ENCODE data around the gene CAMK1D.

Gene CAMK1D

GRCh38 chr10:12579954-12580858 is 230.9 kb downstream of the CAMK1D start:
- Histone ChIP-seq H3K9me3 (ENCODE audit: control insufficient read depth, low read length) (no peaks in the 10 kb centered on the region), H3K9ac (ENCODE audit: low read length) (no peak overlapping the region), H3K27me3 (ENCODE audit: control insufficient read depth, insufficient read depth, low read length) (no peaks in the 10 kb centered on the region), H3K4me1 (ENCODE audit: control insufficient read depth, insufficient read depth, low read length) (no peaks in the 10 kb centered on the region), H3K4me3 (ENCODE audit: low read length) (no peak overlapping the region), H3K36me3 (ENCODE audit: control insufficient read depth, insufficient read depth, low read length) (no peaks in the 10 kb centered on the region)

GRCh38 chr10:12583891-12584595 is 234.7 kb downstream of the CAMK1D start:
- H3K4me1 ChIP-seq (ENCODE audit: control insufficient read depth, insufficient read depth, low read length): no peaks in the 10 kb centered on the region

GRCh38 chr10:12586741-12587140 is 237.4 kb downstream of the CAMK1D start:
- H3K4me1 ChIP-seq (ENCODE audit: control insufficient read depth, insufficient read depth, low read length): no peaks in the 10 kb centered on the region

More at GRCh38 chr10:12583891-12584595, 234.7 kb downstream of the CAMK1D start:
- no peak overlapping the region for H3K9ac ChIP-seq (ENCODE audit: low read length)
- H3K4me3 ChIP-seq (ENCODE audit: low read length): no peak overlapping the region
- no peaks in the 10 kb centered on the region for H3K9me3 ChIP-seq (ENCODE audit: control insufficient read depth, low read length)
- no peaks in the 10 kb centered on the region for H3K27me3 ChIP-seq (ENCODE audit: control insufficient read depth, insufficient read depth, low read length)
- no peaks in the 10 kb centered on the region for H3K36me3 ChIP-seq (ENCODE audit: control insufficient read depth, insufficient read depth, low read length)

GRCh38 chr10:12587451-12587888 is 238.1 kb downstream of the CAMK1D start:
- H3K4me1 ChIP-seq (ENCODE audit: control insufficient read depth, insufficient read depth, low read length): no peaks in the 10 kb centered on the region
- H3K4me3 ChIP-seq (ENCODE audit: low read length): no peak overlapping the region

More at GRCh38 chr10:12586741-12587140, 237.4 kb downstream of the CAMK1D start:
- no peak overlapping the region for H3K9ac ChIP-seq (ENCODE audit: low read length)
- no peaks in the 10 kb centered on the region for H3K36me3 ChIP-seq (ENCODE audit: control insufficient read depth, insufficient read depth, low read length)
- no peaks in the 10 kb centered on the region for H3K27me3 ChIP-seq (ENCODE audit: control insufficient read depth, insufficient read depth, low read length)
- H3K4me3 ChIP-seq (ENCODE audit: low read length): no peak overlapping the region
- H3K9me3 ChIP-seq (ENCODE audit: control insufficient read depth, low read length): no peaks in the 10 kb centered on the region

GRCh38 chr10:12588091-12588860 is 238.9 kb downstream of the CAMK1D start:
- Histone ChIP-seq H3K9ac (ENCODE audit: low read length) (no peak overlapping the region), H3K9me3 (ENCODE audit: control insufficient read depth, low read length) (no peaks in the 10 kb centered on the region), H3K4me3 (ENCODE audit: low read length) (no peak overlapping the region), H3K4me1 (ENCODE audit: control insufficient read depth, insufficient read depth, low read length) (no peaks in the 10 kb centered on the region), H3K36me3 (ENCODE audit: control insufficient read depth, insufficient read depth, low read length) (no peaks in the 10 kb centered on the region), H3K27me3 (ENCODE audit: control insufficient read depth, insufficient read depth, low read length) (no peaks in the 10 kb centered on the region)

More at GRCh38 chr10:12587451-12587888, 238.1 kb downstream of the CAMK1D start:
- Histone ChIP-seq H3K9me3 (ENCODE audit: control insufficient read depth, low read length) (no peaks in the 10 kb centered on the region), H3K36me3 (ENCODE audit: control insufficient read depth, insufficient read depth, low read length) (no peaks in the 10 kb centered on the region), H3K27me3 (ENCODE audit: control insufficient read depth, insufficient read depth, low read length) (no peaks in the 10 kb centered on the region), H3K9ac (ENCODE audit: low read length) (no peak overlapping the region)

GRCh38 chr10:12589291-12589690 is 239.9 kb downstream of the CAMK1D start:
- Histone ChIP-seq H3K9me3 (ENCODE audit: control insufficient read depth, low read length) (no peaks in the 10 kb centered on the region), H3K4me1 (ENCODE audit: control insufficient read depth, insufficient read depth, low read length) (no peaks in the 10 kb centered on the region), H3K4me3 (ENCODE audit: low read length) (no peak overlapping the region), H3K9ac (ENCODE audit: low read length) (no peak overlapping the region), H3K36me3 (ENCODE audit: control insufficient read depth, insufficient read depth, low read length) (no peaks in the 10 kb centered on the region), H3K27me3 (ENCODE audit: control insufficient read depth, insufficient read depth, low read length) (no peaks in the 10 kb centered on the region)

GRCh38 chr10:12589791-12590190 is 240.4 kb downstream of the CAMK1D start:
- H3K4me1 ChIP-seq (ENCODE audit: control insufficient read depth, insufficient read depth, low read length): no peaks in the 10 kb centered on the region
- H3K4me3 ChIP-seq (ENCODE audit: low read length): no peak overlapping the region
- H3K9ac ChIP-seq (ENCODE audit: low read length): no peak overlapping the region
- H3K9me3 ChIP-seq (ENCODE audit: control insufficient read depth, low read length): no peaks in the 10 kb centered on the region
- H3K27me3 ChIP-seq (ENCODE audit: control insufficient read depth, insufficient read depth, low read length): no peaks in the 10 kb centered on the region
- H3K36me3 ChIP-seq (ENCODE audit: control insufficient read depth, insufficient read depth, low read length): no peaks in the 10 kb centered on the region

GRCh38 chr10:12590675-12591659 is 241.6 kb downstream of the CAMK1D start:
- Histone ChIP-seq H3K9me3 (ENCODE audit: control insufficient read depth, low read length) (no peaks in the 10 kb centered on the region), H3K9ac (ENCODE audit: low read length) (no peak overlapping the region), H3K36me3 (ENCODE audit: control insufficient read depth, insufficient read depth, low read length) (no peaks in the 10 kb centered on the region), H3K27me3 (ENCODE audit: control insufficient read depth, insufficient read depth, low read length) (no peaks in the 10 kb centered on the region), H3K4me1 (ENCODE audit: control insufficient read depth, insufficient read depth, low read length) (no peaks in the 10 kb centered on the region), H3K4me3 (ENCODE audit: low read length) (no peak overlapping the region)

- H3K36me3 ChIP-seq (ENCODE audit: control insufficient read depth, insufficient read depth, low read length): no peaks in the 10 kb centered on the region
- no peak overlapping the region for H3K9ac ChIP-seq (ENCODE audit: low read length)
- H3K27me3 ChIP-seq (ENCODE audit: control insufficient read depth, insufficient read depth, low read length): no peaks in the 10 kb centered on the region
- H3K4me3 ChIP-seq (ENCODE audit: low read length): no peak overlapping the region
- no peaks in the 10 kb centered on the region for H3K4me1 ChIP-seq (ENCODE audit: control insufficient read depth, insufficient read depth, low read length)
- H3K9me3 ChIP-seq (ENCODE audit: control insufficient read depth, low read length): no peaks in the 10 kb centered on the region
These were observed 243.6 kb downstream of the CAMK1D start for GRCh38 chr10:12592967-12593366.

- Histone ChIP-seq H3K36me3 (ENCODE audit: control insufficient read depth, insufficient read depth, low read length) (no peaks in the 10 kb centered on the region), H3K9me3 (ENCODE audit: control insufficient read depth, low read length) (no peaks in the 10 kb centered on the region), H3K4me3 (ENCODE audit: low read length) (no peak overlapping the region), H3K27me3 (ENCODE audit: control insufficient read depth, insufficient read depth, low read length) (no peaks in the 10 kb centered on the region), H3K4me1 (ENCODE audit: control insufficient read depth, insufficient read depth, low read length) (no peaks in the 10 kb centered on the region), H3K9ac (ENCODE audit: low read length) (no peak overlapping the region)
These were observed 245.1 kb downstream of the CAMK1D start for GRCh38 chr10:12594448-12594944.
